Fibroblast of lung (primary cell): Measurements from ENCODE around the gene FOXJ1. TPM values are rescaled to one million over a fixed set of nuclear protein-coding genes. Genes with fewer than 3 reads are reported as not detected.

Experiments used
- DNase-seq, 2 donors: peaks; one replicate each; pipeline versions ENCODE4 v3.0.0 to v3.0.0-alpha.2; 2010; ENCODE audit warnings: low read depth in 2 of 2
- H2AFZ ChIP-seq: 2 replicates; pipeline ENCODE4 v1.5.1; 2012; ENCODE audit warnings: low read length, control low read depth, inconsistent platforms
- H3K27ac ChIP-seq: 2 replicates; pipeline ENCODE4 v1.5.1; 2011; ENCODE audit warnings: low read length, control low read depth; ENCODE audit not compliant: insufficient read depth
- H3K27me3 ChIP-seq: 2 replicates; pipeline ENCODE4 v1.5.1; 2011; ENCODE audit warnings: mild to moderate bottlenecking, low read length; ENCODE audit not compliant: control insufficient read depth, insufficient read depth
- H3K36me3 ChIP-seq: 2 replicates; pipeline ENCODE4 v1.5.1; 2011; ENCODE audit warnings: low read length; ENCODE audit not compliant: control insufficient read depth, insufficient read depth
- H3K4me1 ChIP-seq: 2 replicates; pipeline ENCODE4 v1.5.1; 2011; ENCODE audit warnings: low read length; ENCODE audit not compliant: control insufficient read depth, insufficient read depth; ENCODE audit errors: extremely low read depth
- H3K4me2 ChIP-seq: 2 replicates; pipeline ENCODE4 v1.5.1; 2011; ENCODE audit warnings: low read length, control low read depth; ENCODE audit not compliant: insufficient read depth; ENCODE audit errors: extremely low read depth
- H3K4me3 ChIP-seq, 4 experiments: fragments of 200-600 bp in 1 of 4; sonication (generic) in 1 of 4; replicated peaks in 1 of 4; 2 replicates each; pipeline ENCODE4 v1.5.1; 2011 to 2016; ENCODE audit warnings: low read length in 4 of 4, low read depth in 3 of 4, mild to moderate bottlenecking in 3 of 4, control low read depth in 2 of 4, inconsistent platforms in 1 of 4, mixed read lengths in 1 of 4; ENCODE audit not compliant: insufficient read depth in 1 of 4; ENCODE audit errors: control extremely low read depth in 1 of 4
- H3K79me2 ChIP-seq: 2 replicates; pipeline ENCODE4 v1.5.1; 2012; ENCODE audit warnings: mild to moderate bottlenecking, low read length, inconsistent platforms; ENCODE audit not compliant: control insufficient read depth, insufficient read depth
- H3K9ac ChIP-seq: 2 replicates; pipeline ENCODE4 v1.5.1; 2011; ENCODE audit warnings: mild to moderate bottlenecking, low read length, control low read depth; ENCODE audit not compliant: insufficient read depth
- H3K9me3 ChIP-seq: 2 replicates; pipeline ENCODE4 v1.5.1; 2012; ENCODE audit warnings: low read depth, low read length; ENCODE audit not compliant: control insufficient read depth, insufficient read depth
- H4K20me1 ChIP-seq: 2 replicates; pipeline ENCODE4 v1.5.1; 2011; ENCODE audit warnings: low read length; ENCODE audit not compliant: control insufficient read depth, insufficient read depth; ENCODE audit errors: extremely low read depth
- EZH2 ChIP-seq: IDR thresholded peaks from 2 replicates; pipeline ENCODE4 v1.5.1; 2012; ENCODE audit warnings: low read length, control low read depth, mild to moderate bottlenecking; ENCODE audit errors: missing control alignments
- polyA plus RNA-seq, 2 donors: library from polyadenylated mRNA; depleted of rRNA in 1 of 2; stranded (reverse) in 1 of 2; unstranded in 1 of 2; fragments of >200 nt; gene quantifications; 2 replicates each; pipeline ENCODE4 v1.2.1, GENCODE V29; 2011 to 2012; ENCODE audit warnings: missing spikeins in 1 of 2
- total RNA-seq: library from RNA; depleted of rRNA; stranded (reverse); fragments of >200 nt; gene quantifications from 2 replicates; pipeline ENCODE4 v1.2.1, GENCODE V29; 2014
- TF ChIP-seq, protein P1 (sequence below), 2 donors: IDR thresholded peaks in 1 of 2; conservative IDR thresholded peaks in 1 of 2; 1 replicate in 1 of 2; 2 replicates in 1 of 2; pipeline ENCODE4 v1.5.1; 2011 to 2012; ENCODE audit warnings: low read length in 2 of 2, control low read depth in 1 of 2, inconsistent platforms in 1 of 2, low read depth in 1 of 2, mild to moderate bottlenecking in 1 of 2

Gene FOXJ1
- total and polyA plus RNA-seq, 2 donors (not counting 1 experiment from before 2014, with no cell fraction given), result not detected

DNA sequence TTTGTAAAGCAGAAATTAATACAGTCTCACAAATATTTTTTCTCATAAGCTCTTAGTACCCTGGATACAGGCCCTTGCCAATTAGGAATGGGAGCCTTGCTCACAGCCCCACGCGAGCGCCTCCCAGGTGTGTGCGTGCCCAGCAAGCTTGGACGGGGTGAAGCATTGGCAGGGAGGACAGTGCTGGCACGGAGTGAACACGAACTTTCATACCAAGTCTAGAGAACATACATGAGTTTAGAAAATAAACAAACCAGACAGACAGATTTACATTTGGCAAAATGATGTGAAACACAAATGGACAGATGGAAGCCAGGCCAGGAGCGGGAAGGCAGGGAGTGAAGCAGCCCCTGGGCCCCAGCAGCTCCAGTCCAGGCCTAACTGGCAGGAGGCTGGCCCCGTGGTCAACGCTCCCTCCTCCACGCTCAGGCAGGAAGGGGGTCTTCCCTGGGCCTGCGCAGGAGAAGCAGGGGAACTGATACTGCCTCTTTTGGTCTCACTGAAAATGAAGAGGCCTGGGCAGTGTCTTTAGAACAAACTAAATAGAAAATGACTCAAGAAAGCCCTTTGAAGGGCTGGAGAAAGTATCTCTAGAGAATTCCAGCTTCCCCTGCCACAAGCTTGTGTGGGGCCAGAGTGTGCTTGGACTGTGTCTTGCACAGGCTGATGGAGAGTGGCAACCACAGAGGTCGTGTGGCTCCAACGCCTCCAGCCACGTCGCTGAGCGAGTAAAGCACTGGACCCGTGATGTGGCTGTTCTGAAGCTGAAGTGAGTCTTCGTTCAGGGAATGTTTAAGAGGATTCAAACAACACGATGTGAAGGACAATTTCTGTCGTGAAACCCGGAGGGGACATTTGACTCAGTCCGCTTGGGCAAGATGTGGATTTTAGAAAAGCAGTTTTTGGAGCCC, 9.9 kb upstream of the FOXJ1 start:
- H2AFZ ChIP-seq, result no peak overlapping the region
- H3K9ac ChIP-seq, result no peak overlapping the region
- H3K4me2 ChIP-seq, result no peak overlapping the region
- H3K27ac ChIP-seq, result no peak overlapping the region
- peaks cover 2% of the 10 kb centered on the region for H3K27me3 ChIP-seq
- no peaks in the 10 kb centered on the region for H4K20me1 ChIP-seq
- no peaks in the 10 kb centered on the region for H3K9me3 ChIP-seq
- H3K36me3 ChIP-seq, result no peaks in the 10 kb centered on the region
- no peak overlapping the region for H3K4me3 ChIP-seq
- DNase-seq, result no peak
- no peaks in the 10 kb centered on the region for H3K79me2 ChIP-seq
- TF ChIP-seq EZH2, result no peak
- TF ChIP-seq, protein P1, sequence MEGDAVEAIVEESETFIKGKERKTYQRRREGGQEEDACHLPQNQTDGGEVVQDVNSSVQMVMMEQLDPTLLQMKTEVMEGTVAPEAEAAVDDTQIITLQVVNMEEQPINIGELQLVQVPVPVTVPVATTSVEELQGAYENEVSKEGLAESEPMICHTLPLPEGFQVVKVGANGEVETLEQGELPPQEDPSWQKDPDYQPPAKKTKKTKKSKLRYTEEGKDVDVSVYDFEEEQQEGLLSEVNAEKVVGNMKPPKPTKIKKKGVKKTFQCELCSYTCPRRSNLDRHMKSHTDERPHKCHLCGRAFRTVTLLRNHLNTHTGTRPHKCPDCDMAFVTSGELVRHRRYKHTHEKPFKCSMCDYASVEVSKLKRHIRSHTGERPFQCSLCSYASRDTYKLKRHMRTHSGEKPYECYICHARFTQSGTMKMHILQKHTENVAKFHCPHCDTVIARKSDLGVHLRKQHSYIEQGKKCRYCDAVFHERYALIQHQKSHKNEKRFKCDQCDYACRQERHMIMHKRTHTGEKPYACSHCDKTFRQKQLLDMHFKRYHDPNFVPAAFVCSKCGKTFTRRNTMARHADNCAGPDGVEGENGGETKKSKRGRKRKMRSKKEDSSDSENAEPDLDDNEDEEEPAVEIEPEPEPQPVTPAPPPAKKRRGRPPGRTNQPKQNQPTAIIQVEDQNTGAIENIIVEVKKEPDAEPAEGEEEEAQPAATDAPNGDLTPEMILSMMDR (conservative IDR thresholded peaks at IDR 0.05 in 1 of 2, IDR thresholded peaks at IDR 0.05 in 1 of 2; ENCODE audit: low read depth in 1 of 2, low read length in 2 of 2), result no peak
- H3K4me1 ChIP-seq, result no peaks in the 10 kb centered on the region

GRCh38 chr17:76149214-76149613, 8.2 kb upstream of the FOXJ1 start:
- no peaks in the 10 kb centered on the region for H3K9me3 ChIP-seq
- TF ChIP-seq, protein P1 (conservative IDR thresholded peaks at IDR 0.05 in 1 of 2, IDR thresholded peaks at IDR 0.05 in 1 of 2; ENCODE audit: low read depth in 1 of 2, low read length in 2 of 2), result no peak
- TF ChIP-seq EZH2, result no peak
- DNase-seq, result no peak

DNA sequence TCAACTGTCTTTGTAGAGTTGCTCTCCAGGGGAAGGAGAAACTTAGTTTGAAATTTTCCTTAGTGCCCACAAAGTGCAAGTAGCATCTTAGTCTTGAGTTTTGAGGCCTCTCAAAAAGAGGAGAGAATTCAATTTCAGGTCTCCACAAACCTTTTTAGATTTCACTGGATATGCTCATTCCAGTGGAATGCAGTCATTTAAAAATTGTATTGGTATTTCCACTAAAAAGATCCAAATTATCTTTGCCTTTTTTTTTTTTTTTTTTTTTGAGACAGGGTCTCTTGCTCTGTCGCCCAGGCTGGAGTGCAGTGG, 6.9 kb upstream of the FOXJ1 start:
- Histone ChIP-seq H3K9me3 (no peaks in the 10 kb centered on the region), H3K4me2 (no peak overlapping the region)

More at GRCh38 chr17:76149214-76149613, 8.2 kb upstream of the FOXJ1 start:
- Histone ChIP-seq H4K20me1 (no peaks in the 10 kb centered on the region), H3K79me2 (no peaks in the 10 kb centered on the region), H3K4me2 (no peak overlapping the region), H2AFZ (no peak overlapping the region), H3K27me3 (no peaks in the 10 kb centered on the region), H3K27ac (no peak overlapping the region), H3K9ac (no peak overlapping the region), H3K4me3 (no peak overlapping the region), H3K36me3 (no peaks in the 10 kb centered on the region), H3K4me1 (no peaks in the 10 kb centered on the region)

More for the DNA sequence above, 6.9 kb upstream of the FOXJ1 start:
- Histone ChIP-seq H3K27ac (no peak overlapping the region), H3K4me1 (no peaks in the 10 kb centered on the region), H4K20me1 (no peaks in the 10 kb centered on the region), H3K27me3 (no peaks in the 10 kb centered on the region), H3K4me3 (no peak overlapping the region), H2AFZ (no peak overlapping the region), H3K79me2 (no peaks in the 10 kb centered on the region), H3K36me3 (no peaks in the 10 kb centered on the region), H3K9ac (no peak overlapping the region)
- no peak for DNase-seq
- TF ChIP-seq, protein P1 (conservative IDR thresholded peaks at IDR 0.05 in 1 of 2, IDR thresholded peaks at IDR 0.05 in 1 of 2; ENCODE audit: low read depth in 1 of 2, low read length in 2 of 2), result no peak
- no peak for TF ChIP-seq EZH2
